DMS 273 treated with DMSO at 0.1 percent for 48 hours (cell line): Measurements from ENCODE around the gene TFCP2.
"Not testable (repeated sequence)": the region's sequence is repeated elsewhere in the genome, so short reads cannot be mapped to it uniquely, and the experiment has no call there.

Source experiments
- DNase-seq: peaks from one replicate; lab custom pipeline; 2025; lab: John Stamatoyannopoulos, UW

The TFCP2 gene, protein sequence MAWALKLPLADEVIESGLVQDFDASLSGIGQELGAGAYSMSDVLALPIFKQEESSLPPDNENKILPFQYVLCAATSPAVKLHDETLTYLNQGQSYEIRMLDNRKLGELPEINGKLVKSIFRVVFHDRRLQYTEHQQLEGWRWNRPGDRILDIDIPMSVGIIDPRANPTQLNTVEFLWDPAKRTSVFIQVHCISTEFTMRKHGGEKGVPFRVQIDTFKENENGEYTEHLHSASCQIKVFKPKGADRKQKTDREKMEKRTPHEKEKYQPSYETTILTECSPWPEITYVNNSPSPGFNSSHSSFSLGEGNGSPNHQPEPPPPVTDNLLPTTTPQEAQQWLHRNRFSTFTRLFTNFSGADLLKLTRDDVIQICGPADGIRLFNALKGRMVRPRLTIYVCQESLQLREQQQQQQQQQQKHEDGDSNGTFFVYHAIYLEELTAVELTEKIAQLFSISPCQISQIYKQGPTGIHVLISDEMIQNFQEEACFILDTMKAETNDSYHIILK

GRCh38 chr12:51172515-51173431, at the start of gene TFCP2:
Gene TFCP2, minus strand, starts transcription at chr12:51173135. Its CDS starts 713 bp downstream, at chr12:51172422.
- DNase-seq = peak; percentile 70

DNA sequence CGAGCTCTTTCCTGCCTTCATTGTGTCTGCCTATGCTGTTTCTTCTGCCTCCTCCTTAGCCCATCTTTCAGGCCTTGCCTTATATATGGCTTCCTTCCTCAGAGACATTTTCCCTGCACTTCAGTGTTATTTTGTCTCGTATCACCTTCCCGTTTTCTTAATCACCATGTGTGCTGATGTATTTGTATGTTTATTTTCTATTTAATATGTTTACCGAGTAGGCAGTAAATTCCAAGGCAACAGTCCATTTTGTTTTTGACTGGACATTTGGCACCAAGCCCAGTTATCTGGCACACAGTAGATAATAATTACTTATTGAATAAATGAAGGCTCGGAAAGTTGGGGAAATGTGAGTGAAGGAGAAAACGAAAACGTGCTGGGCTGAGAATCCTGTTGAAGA, 49.5 kb upstream of the TFCP2 start:
- no peak for DNase-seq

DNA sequence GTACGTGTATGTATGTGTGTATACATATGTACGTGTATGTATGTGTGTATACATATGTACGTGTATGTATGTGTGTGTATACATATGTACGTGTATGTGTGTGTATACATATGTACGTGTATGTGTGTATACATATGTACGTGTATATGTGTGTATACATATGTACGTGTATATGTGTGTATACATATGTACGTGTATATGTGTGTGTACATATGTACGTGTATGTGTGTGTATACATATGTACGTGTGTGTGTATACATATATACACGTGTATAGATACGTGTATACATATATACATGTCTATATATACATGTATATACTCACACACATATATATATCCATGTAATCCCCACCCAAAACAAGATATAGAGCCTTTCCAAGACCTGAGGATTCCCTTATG, 46.9 kb upstream of the TFCP2 start:
- not testable (repeated sequence) for DNase-seq

DNA sequence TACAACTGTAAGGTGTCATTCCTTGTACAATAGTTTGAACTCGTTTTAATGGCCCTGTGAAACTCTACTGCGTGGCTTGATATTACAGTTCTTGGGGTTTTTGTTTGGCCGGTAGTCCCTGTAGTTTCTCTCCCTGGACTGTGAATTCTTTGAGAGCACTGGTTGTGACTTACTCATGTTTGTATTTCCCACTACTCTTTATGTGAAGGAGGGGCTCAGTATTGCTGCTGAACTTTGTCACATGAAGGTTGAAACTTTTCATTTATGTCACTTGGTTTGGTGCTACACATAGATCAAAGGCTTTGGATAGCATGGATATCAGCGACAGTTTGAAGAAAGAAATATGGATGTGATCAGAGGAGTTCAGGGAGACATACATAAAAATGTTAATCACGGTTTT, 46.4 kb upstream of the TFCP2 start:
- DNase-seq = no peak

DNA sequence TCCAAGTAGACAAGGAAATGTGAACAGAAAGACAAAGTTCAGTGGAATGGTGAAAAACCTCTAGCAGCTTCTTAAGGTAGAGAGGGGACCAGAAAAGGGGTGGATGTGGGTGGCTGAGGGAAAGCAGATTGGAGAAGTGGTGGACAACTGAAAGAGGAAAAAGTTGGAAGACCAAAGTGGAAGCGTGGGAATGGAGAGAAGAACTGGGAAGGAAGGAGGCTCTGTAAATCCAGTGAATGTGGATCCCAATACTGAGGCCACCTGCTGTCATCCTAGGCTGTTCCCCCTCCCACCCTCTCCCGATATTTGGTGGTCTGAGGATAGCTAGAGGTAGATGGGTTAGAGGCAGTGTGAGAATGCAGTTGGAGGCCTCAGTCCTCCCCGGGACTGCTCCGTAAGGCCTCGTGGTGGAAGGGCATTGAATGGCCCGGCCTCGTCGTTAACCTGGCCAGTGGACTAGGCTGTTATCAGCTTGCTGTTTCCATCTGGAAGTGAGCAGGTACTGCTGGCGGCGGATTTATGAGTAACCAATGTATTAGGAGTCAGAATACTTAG, 45.7 kb upstream of the TFCP2 start:
- no peak for DNase-seq

DNA sequence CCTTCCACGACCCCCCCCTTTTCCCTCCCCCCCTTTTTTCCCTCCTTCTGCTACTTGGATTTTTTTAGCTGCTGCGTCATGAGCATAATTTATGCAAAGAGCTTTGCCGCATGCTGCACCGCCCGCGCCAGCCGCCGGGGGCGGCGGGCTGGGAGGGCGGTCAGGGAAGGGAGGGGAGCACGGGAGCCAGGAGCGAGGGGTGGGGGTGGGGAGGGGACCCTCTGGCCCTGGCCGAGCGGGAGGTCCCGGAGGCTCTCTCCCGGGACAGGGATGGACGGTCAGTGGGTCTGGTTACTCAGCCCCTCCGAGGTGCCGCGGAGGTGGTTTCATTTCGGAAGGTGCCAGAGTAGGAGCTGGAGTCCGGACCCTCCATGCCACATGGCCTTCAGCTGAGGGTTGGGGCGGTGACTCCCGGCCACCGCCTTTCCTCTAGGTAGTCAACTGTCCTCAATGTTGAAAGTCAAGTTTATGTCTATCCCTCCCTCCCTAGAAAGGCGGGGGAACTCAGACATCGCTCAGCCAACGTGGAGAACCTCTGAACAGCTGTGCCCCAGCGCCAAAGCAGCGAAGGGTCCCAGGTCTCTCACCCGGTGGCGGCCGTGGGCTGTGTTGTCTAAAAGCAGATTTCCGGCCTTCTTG, 45.2 kb upstream of the TFCP2 start, which contains the start of gene POU6F1:
Gene POU6F1 (minus strand): TSS at position 95 of the 639 bp plus-strand sequence. CDS start 11,226 bp downstream, outside the sequence.
- DNase-seq = peak; percentile 17

DNA sequence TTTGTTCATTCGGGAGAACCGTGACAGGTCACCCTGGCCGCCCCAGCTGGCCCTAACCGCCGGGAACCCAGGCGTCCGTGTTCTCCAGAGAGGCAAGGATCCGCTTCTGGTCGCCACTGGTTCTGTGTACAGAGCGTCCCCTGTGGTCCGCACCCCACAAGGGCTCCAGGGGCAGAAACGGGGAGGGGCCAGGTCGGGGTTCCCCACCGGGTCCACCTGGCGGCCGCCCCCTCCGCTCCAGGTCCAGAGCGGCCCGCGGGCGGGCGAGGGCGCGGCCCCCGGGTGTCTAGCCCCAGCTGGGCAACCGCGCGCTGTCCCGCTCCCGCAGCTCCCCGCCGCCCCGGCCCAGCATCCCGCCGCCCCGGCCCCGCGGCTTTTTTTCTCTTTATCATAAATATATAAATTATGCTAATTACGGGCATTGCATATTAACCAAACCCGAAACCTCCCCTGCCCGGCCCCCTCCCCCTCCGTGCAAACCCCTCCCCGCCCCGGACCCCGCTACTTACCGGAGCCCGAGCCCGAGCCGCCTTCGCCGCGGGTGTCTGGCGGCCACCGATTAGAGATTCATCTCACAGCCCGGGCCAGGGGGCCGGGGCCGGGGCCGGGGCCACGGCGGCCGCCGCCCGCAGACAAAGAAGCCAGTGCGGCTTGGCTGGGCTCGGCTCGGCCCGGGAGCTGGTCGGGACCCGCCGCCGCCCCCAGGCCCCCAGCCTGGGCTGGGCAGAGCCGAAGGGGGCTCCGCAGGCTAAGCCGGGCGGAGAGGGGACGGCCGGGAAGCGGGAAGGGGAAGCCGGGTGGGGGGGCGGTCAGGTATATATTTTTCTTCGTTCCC, 44.4 kb upstream of the TFCP2 start:
- no peak for DNase-seq

DNA sequence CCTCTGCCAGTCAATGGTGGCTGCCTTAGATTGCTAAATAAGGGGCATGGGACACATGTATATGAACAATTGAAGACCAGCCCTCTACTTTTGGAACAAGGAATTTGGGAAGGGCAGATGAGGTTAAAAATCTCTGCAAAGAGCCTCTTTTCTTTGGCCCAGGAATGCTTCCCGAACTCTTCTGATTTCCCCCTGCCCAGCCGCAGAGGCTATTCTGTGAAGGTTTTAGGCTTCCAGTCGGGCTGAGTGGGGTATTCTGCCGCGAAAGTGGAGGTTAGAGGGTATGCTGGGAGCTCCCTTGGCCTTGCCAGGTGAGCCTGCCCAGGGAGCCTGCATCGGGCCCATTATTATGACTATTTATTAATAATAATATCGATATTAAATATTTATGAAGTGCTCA, 43.7 kb upstream of the TFCP2 start:
- no peak for DNase-seq

GRCh38 chr12:51214895-51215294, 42.0 kb upstream of the TFCP2 start:
- DNase-seq = no peak

DNA sequence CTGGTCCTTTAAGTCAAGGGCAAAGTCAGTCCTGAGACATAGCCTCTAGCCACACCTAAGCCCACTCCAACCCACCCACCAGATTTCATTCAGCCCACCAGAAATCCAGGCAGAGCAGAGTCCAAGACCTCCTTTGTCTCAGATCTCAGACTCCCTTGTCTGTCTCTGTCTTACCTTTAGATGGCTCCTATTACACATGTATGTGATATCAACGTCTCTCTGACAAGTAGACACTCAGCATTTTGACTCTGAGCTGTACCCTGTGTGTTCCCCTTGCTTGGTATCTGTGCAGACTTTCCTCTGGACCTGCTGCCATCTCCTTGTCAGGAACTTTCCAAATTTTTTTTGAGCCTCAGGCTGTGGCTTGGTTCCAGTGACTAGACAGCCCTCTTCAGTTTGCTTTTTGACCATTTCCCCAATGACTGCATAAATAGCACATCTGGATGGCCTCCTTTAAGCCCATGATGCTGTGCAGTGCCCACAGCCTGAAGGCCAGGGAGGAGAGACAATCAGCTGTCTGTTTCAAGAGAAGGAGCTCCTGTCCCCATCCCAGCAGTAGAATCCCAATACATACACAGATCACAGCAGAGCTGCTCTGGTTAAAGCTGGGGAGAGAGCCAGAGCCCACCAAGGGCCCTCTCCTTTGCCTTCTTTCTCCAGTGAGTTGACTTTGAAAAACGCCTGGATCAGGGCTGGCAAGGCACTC, 37.9 kb upstream of the TFCP2 start:
- DNase-seq = no peak

DNA sequence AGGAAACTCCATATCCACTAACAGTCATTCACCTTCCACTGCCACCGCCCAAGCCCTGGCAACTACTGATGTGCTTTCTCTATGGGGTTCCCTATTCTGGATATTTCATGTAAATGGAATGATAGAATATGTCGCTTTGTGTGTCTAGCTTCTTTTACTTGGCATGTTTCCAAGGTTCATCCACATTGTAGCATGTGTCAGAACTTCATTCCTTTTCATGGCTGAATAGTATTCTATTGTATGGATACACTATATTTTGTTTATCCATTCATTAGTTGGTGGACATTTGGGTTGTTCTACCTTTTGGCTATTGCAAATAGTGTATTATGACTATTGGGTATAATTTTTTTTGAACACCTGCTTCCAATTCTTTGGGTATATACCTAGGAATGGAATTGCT, 36.3 kb upstream of the TFCP2 start:
- DNase-seq = no peak

DNA sequence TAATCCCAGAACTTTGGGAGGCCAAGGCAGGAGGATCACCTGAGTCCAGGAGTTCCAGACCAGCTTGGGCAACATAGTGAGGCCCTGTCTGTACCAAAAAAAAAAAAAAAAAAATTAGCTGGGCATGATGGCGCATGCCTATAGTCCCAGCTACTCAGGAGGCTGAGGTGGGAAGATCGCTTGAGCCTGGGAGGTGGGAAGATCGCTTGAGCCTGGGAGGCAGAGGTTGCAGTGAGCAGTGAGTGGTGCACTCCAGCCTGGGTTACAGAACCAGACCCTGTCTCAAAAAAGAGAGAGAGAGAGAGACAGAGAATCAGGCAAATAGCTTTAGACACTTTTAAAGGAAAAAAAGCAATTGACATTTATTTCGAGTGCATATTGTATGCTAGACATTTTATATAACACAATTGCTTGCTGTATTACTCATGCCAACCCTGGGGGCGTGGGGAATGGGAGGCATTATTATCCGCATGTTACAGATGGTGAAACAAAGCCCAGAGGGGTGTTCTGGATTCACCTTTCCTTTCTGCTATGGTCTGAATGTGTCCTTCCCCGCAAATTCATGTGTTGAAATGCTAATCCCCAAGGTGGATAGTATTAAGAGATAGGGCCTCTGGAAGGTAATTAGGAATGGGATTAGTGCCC, 35.2 kb upstream of the TFCP2 start:
- DNase-seq = no peak

GRCh38 chr12:51205350-51205749, 32.4 kb upstream of the TFCP2 start:
- DNase-seq = no peak

GRCh38 chr12:51202718-51203117, 29.8 kb upstream of the TFCP2 start:
- DNase-seq = no peak

DNA sequence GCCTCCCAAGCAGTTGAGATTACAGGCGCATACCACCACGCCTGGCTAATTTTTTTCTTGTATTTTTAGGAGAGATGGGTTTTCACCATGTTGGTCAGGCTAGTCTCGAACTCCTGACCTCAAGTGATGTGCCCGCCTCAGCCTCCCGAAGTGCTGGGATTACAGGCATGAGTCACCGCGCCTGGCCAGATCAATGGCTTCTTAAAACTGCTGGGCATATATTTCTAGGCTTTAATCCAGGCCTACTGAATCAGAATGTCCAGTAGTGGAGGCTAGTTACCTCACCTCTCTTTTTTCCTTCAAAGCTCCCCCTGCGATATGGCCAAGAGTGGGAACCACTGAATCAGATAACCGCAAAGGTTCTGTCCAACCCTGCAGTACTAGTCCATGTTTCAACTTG, 27.9 kb upstream of the TFCP2 start:
- DNase-seq = no peak

GRCh38 chr12:51200156-51200555, 27.2 kb upstream of the TFCP2 start:
- DNase-seq = no peak

DNA sequence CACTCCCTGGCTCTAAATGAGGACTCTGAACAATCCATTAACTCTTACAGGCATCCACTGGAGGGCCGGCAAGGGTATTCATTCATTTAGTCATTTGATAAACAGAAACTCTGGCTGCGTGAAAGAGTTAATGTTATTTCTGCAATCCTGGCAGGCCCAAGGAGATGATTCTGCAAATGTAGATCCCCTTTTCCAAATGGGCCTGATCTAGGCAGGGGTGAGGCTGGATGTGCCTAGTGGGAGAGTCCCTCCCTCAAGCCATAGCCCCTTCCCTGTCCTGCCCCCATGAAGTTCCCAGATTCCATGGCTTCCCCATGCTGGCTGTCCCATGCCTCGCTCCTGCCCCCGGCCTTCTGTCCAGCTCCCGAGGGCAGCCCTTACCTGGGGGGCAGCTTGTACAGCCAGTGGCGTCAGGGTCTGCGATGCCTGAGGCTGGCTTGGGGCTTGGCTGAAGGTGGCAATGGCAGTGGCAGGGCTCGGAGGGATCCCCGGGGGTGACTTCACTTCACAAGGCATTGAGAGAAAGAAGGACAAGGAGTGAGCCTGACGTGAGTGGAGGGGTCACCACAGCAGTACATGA, 26.5 kb upstream of the TFCP2 start:
- DNase-seq = no peak

DNA sequence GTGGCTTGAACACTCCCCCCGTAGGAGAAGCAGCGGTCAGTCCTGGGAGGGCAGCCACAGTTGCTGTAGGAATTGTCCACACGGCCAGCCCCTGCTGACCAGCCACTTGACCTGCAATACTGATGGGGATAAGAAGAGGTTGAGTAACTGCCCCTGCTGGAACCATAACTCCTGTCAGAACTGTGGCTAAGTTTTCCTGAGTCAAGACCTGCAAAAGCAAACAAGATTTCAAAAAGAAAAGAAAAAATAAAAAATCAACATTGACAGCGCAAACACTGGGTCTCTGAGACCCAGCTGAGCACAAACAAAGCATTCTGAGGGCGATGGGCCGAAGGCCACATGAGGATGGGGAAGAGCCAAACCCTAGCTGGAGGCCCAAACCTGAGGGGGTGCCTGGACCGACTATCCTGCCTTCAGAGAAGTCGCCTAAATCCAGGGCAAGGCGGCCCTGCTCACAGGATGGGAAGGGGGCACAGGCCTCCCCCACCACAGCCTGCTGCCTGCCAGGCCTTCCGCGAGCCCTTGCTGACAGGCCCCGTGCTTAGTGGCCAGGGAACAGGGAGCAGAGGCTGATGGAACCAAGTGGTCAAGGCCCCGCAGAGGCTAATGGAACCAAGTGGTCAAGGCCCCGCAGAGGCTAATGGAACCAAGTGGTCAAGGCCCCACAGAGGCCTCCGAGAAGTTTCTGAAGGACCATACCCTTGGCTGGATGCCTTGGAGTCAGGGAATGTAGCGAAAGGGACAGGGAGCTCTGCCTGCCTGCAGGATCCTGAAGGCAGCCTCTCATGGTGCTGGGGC, 25.8 kb upstream of the TFCP2 start:
- no peak for DNase-seq
